Epithelial cell of proximal tubule (primary cell): ENCODE results near the gene MAPRE3. TPM values are rescaled to one million over a fixed set of nuclear protein-coding genes. Genes with fewer than 3 reads are reported as not detected.
"Not testable (repeated sequence)": the region's sequence is repeated elsewhere in the genome, so short reads cannot be mapped to it uniquely, and the experiment has no call there.

Source experiments
- DNase-seq: peaks from one replicate; pipeline ENCODE4 v3.0.0-alpha.2; 2011; ENCODE audit warnings: low read depth
- H3K4me3 ChIP-seq: 2 replicates; pipeline ENCODE4 v1.5.1; 2011; ENCODE audit warnings: low read depth, mild to moderate bottlenecking, low read length
- CTCF ChIP-seq: conservative IDR thresholded peaks from 2 replicates; pipeline ENCODE4 v1.5.1; 2012; ENCODE audit warnings: low read depth, mild to moderate bottlenecking, low read length
- total RNA-seq: library from RNA; depleted of rRNA; stranded (reverse); fragments of >200 nt; gene quantifications from 2 replicates; pipeline ENCODE4 v1.2.3, GENCODE V29; 2015

MAPRE3 gene
- total RNA-seq, 1 donor from 2014 or later: 1.6 TPM

- H3K4me3 ChIP-seq: peak overlapping the region; percentile 100
- TF ChIP-seq CTCF: no peak
- no peak for DNase-seq
These were observed 101.8 kb downstream of the MAPRE3 start for GRCh38 chr2:27071990-27072830.

- TF ChIP-seq CTCF: no peak
- H3K4me3 ChIP-seq: no peak overlapping the region
- DNase-seq: no peak
These were observed 102.5 kb downstream of the MAPRE3 start for GRCh38 chr2:27072920-27073319.

- TF ChIP-seq CTCF: no peak
- no peak overlapping the region for H3K4me3 ChIP-seq
- DNase-seq: no peak
These were observed 103.3 kb downstream of the MAPRE3 start for GRCh38 chr2:27073782-27074181.

- DNase-seq: no peak
- no peak overlapping the region for H3K4me3 ChIP-seq
- no peak for TF ChIP-seq CTCF
These were observed 104.5 kb downstream of the MAPRE3 start for GRCh38 chr2:27074738-27075565.

- not testable (repeated sequence) for DNase-seq, H3K4me3 ChIP-seq
These were observed 105.1 kb downstream of the MAPRE3 start for GRCh38 chr2:27075566-27075871.

- no peak for DNase-seq
- H3K4me3 ChIP-seq: no peak overlapping the region
- no peak for TF ChIP-seq CTCF
These were observed 105.9 kb downstream of the MAPRE3 start for GRCh38 chr2:27076323-27076722.

Other genes starting within 250 kb of the MAPRE3 start
- 27.2 and 67.1 TPM in 2 replicates for gene SLC35F6, start 206.4 kb upstream of the MAPRE3 start, total RNA-seq
- 24.4 and 33.7 TPM in 2 replicates for gene CENPA, start 184.6 kb upstream of the MAPRE3 start, total RNA-seq
- gene DPYSL5, start 122.5 kb upstream of the MAPRE3 start, total RNA-seq: under 0.01 and 0.63 TPM in 2 replicates
- 11.2 and 20.1 TPM in 2 replicates for gene TMEM214, start 62.3 kb downstream of the MAPRE3 start, total RNA-seq
- 17.0 and 21.8 TPM in 2 replicates for gene AGBL5, start 81.0 kb downstream of the MAPRE3 start, total RNA-seq
- 283 and 454 TPM in 2 replicates for gene OST4, start 101.0 kb downstream of the MAPRE3 start, total RNA-seq
- 0.80 and 2.1 TPM in 2 replicates for gene EMILIN1, start 108.0 kb downstream of the MAPRE3 start, total RNA-seq
- 5.5 and 6.1 TPM in 2 replicates for gene KHK, start 116.1 kb downstream of the MAPRE3 start, total RNA-seq
- 1.0 and 2.3 TPM in 2 replicates for gene CGREF1, start 148.5 kb downstream of the MAPRE3 start, total RNA-seq
- not detected in 2 replicates for gene ABHD1, start 153.2 kb downstream of the MAPRE3 start, total RNA-seq
- 53.3 and 77.1 TPM in 2 replicates for gene PREB, start 164.0 kb downstream of the MAPRE3 start, total RNA-seq
- not detected in 2 replicates for gene PRR30, start 168.8 kb downstream of the MAPRE3 start, total RNA-seq
- gene TCF23, start 178.4 kb downstream of the MAPRE3 start, total RNA-seq: not detected in 2 replicates
- gene ATRAID, start 241.4 kb downstream of the MAPRE3 start, total RNA-seq: 90.3 and 143 TPM in 2 replicates
- 51.5 and 90.9 TPM in 2 replicates for gene SLC5A6, start 241.6 kb downstream of the MAPRE3 start, total RNA-seq
- 62.8 and 65.8 TPM in 2 replicates for gene CAD, start 246.7 kb downstream of the MAPRE3 start, total RNA-seq